Psoas muscle (tissue), 8 donors: ENCODE measurements around the gene ADGRG1. TPM values are rescaled to one million over a fixed set of nuclear protein-coding genes. Genes with fewer than 3 reads are reported as not detected.

Experiments
- ATAC-seq, 4 donors: fragments of 200-7000 bp; cut with Tn5 transposase; one replicate each; pipeline ENCODE4 v1.9.1; 2020; ENCODE audit warnings: moderate library complexity in 3 of 4, mild to moderate bottlenecking in 2 of 4
- DNase-seq, 2 donors: peaks; one replicate each; pipeline ENCODE4 v3.0.0-alpha.2; 2020
- H3K27ac ChIP-seq: fragments of 200-600 bp; one replicate; pipeline ENCODE4 v1.8.0; 2022
- H3K27me3 ChIP-seq, 3 donors: fragments of 200-600 bp in 1 of 3; one replicate each; pipeline versions ENCODE4 v1.6.1 to v1.8.0; 2013 to 2022; ENCODE audit warnings: low read length in 2 of 3, mild to moderate bottlenecking in 2 of 3, moderate library complexity in 1 of 3; ENCODE audit not compliant: insufficient read depth in 3 of 3
- H3K36me3 ChIP-seq, 2 donors: fragments of 200-600 bp in 1 of 2; one replicate each; pipeline versions ENCODE4 v1.6.1 to v1.8.0; 2013 to 2022; ENCODE audit warnings: low read depth in 1 of 2, mild to moderate bottlenecking in 1 of 2, moderate library complexity in 1 of 2; ENCODE audit not compliant: insufficient read depth in 1 of 2
- H3K4me1 ChIP-seq: fragments of 200-600 bp; one replicate; pipeline ENCODE4 v1.8.0; 2022
- H3K4me3 ChIP-seq: fragments of 200-600 bp; one replicate; pipeline ENCODE4 v1.8.0; 2022; ENCODE audit warnings: mild to moderate bottlenecking
- H3K9me3 ChIP-seq: fragments of 200-600 bp; one replicate; pipeline ENCODE4 v1.8.0; 2022
- WGBS, 3 donors: extraction: QIAGEN DNeasy Blood & Tissue Kit; methylation state at CpG; one replicate each; pipeline versions ENCODE4 v1.1.6 to v1.1.7; 2013; 5-methylcytosine and 5-hydroxymethylcytosine counted together
- intact Hi-C, 2 donors: fragments of 100-400 bp; cut with DNase I; formaldehyde crosslinking; loops; one replicate each; pipeline versions ENCODE4 v1.11.0 to v1.14.2; 2022
- polyA plus RNA-seq, 3 donors: library from polyadenylated mRNA; stranded (reverse); fragments of 200-250 nt; gene quantifications; one replicate each; pipeline ENCODE4 v1.2.3, GENCODE V29; 2013
- total RNA-seq, 4 donors: library from RNA; stranded (reverse); fragmentation: NEBNext Ultra II Directional in 2 of 4; extraction: Animal tissue kit (Norgen Biotek cat#: 25700) in 2 of 4; gene quantifications; one replicate each; pipeline versions ENCODE4 v1.2.1 to v1.2.4, GENCODE V29; 2021 to 2023
- TF ChIP-seq, protein P1 (sequence below): fragments of 200-600 bp; IDR thresholded peaks from one replicate; pipeline ENCODE4 v1.8.0; 2022; ENCODE audit warnings: antibody characterized with exemption
- donor health status: healthy with polysubstance abuse.
- donor health status: DM: no; HTN: no; CAD: no; lungs with moderate emphysema.
- donor health status: Bipolar disorder and iron deficiency.
- donor health status: healthy.
- donor health status: DM: yes; HTN: yes; CAD: no.
- donor health status: DM: no; HTN: no; CAD: no.
- donor health status: DM: no; HTN: no; CAD: no.
- donor health status: DM: yes; HTN: yes; CAD: no.

Gene ADGRG1
- total and polyA plus RNA-seq, 7 donors: 5.3 to 19.4 (median 14.2) TPM

DNA sequence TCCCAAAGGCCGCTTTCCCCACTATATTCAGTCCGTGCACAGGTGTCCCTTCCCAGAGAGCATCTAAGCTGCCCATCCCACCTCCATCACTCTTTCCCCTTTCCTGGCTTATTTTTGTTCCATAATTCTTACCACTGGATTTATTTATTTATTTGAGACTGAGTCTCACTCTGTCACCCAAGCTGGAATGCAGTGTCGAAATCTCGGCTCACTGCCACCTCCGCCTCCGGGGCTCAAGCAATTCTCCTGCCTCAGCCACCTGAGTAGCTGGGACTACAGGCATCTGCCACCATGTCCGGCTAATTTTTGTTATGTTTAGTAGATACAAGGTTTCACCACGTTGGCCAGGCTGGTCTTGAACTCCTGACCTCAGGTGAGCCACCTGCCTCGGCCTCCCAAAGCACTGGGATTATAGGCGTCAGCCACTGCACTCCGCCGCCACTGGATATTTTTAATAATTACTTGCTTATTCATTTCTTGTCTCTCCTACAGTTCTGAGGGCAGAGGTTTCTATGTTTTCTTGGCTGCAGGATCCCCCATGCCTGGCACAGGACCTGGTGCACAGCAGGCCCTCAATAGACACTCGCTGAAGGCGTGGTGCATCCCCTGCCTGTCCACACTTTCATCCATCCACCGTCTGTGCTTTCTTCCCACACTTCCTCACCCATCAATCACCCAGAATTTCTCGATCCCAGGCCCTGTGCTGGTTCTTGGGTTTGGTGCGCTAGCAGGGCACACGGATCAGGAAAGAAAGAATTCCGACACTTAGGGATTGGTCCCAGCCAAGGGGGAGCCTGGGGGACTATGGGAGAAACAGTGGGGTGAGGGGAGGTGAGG is 9.9 kb upstream of the ADGRG1 start:
- no peaks in the 10 kb centered on the region for H3K9me3 ChIP-seq
- intact Hi-C loops: no loop called here
- 74 to 84% (median 84%) methylated on average over 19 of the region's 19 CpGs for WGBS, 3 donors
- no peaks in the 10 kb centered on the region for H3K36me3 ChIP-seq
- H3K4me3 ChIP-seq: no peak overlapping the region
- H3K27me3 ChIP-seq: no peaks in the 10 kb centered on the region
- DNase-seq (peak in 1 of 2 donors; percentile 56), ATAC-seq (peak in 1 of 4 donors; percentile 49)
- no peak overlapping the region for H3K27ac ChIP-seq
- no peaks in the 10 kb centered on the region for H3K4me1 ChIP-seq
- TF ChIP-seq, protein P1, sequence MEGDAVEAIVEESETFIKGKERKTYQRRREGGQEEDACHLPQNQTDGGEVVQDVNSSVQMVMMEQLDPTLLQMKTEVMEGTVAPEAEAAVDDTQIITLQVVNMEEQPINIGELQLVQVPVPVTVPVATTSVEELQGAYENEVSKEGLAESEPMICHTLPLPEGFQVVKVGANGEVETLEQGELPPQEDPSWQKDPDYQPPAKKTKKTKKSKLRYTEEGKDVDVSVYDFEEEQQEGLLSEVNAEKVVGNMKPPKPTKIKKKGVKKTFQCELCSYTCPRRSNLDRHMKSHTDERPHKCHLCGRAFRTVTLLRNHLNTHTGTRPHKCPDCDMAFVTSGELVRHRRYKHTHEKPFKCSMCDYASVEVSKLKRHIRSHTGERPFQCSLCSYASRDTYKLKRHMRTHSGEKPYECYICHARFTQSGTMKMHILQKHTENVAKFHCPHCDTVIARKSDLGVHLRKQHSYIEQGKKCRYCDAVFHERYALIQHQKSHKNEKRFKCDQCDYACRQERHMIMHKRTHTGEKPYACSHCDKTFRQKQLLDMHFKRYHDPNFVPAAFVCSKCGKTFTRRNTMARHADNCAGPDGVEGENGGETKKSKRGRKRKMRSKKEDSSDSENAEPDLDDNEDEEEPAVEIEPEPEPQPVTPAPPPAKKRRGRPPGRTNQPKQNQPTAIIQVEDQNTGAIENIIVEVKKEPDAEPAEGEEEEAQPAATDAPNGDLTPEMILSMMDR: no peak

DNA sequence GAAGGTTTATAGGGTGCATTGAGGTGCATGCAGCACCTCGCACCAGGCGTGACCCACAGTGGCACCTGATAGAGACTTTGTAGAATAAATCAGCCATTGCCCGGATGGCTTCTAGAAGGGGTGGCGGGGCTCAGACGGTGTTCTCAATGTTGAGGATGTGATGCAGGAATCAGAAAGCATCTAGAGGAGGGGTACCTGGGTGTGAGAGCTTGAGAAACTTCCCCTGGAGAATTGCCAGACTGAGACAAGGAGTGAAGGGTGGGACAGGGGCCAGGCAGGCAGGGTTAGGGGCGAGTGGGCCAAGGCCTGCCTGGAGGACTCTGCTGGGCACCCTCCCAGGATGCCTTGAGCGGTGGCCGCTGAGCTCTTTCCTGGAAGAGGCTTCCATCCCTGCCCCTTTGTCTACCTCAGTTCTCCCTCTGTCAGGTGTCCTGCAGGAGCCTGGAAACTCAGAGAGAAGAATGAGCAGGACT is 9.3 kb upstream of the ADGRG1 start:
- Histone ChIP-seq H3K9me3 (no peaks in the 10 kb centered on the region), H3K4me1 (no peaks in the 10 kb centered on the region), H3K27me3 (no peaks in the 10 kb centered on the region), H3K36me3 (no peaks in the 10 kb centered on the region), H3K27ac (no peak overlapping the region), H3K4me3 (no peak overlapping the region)
- DNase-seq (no peak), ATAC-seq (no peak)
- TF ChIP-seq, protein P1: no peak
- intact Hi-C loops: no loop called here
- 89 to 92% (median 91%) methylated on average over 8 of the region's 8 CpGs for WGBS, 3 donors

DNA sequence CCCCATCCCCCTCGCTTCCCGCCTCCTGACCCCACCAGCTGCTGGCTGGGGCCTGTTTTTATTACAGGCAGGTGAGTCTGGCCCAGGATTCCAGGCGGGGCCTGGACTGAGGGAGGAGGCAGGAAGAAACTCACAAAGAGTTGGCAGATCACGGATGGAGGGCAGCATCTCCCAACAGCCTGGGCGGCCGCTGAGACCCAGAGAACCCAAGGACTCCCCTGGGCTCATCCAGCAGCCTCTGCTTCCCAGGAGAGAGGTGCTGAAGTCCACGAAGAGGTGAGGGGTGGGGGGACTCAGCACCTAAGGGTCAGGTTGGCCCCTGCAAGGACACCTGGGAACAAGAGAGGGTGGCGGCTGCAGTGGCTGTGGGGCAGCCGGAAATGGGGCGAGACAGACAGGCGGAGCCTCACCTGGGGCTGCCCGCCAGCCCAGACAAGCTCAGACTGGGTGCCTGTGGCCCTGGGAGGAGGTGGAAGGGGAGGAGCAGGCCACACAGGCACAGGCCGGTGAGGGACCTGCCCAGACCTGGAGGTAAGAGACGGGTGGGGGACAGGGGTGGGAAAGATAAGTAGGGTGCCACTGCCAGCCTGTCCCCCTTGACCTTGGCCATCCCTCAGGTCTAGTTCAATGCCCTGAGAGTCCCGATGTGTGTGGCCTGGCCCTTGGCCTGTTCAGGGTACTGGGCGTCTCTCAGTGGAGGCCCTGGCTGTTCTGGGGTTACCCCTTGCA is 8.7 kb upstream of the ADGRG1 start:
- no peak overlapping the region for H3K4me3 ChIP-seq
- H3K27ac ChIP-seq: no peak overlapping the region
- DNase-seq: peak in 1 of 2 donors; percentile 46
- TF ChIP-seq, protein P1: no peak
- no peaks in the 10 kb centered on the region for H3K36me3 ChIP-seq
- no peak for ATAC-seq
- H3K27me3 ChIP-seq: no peaks in the 10 kb centered on the region
- WGBS, 3 donors: 88 to 95% (median 90%) methylated on average over 15 to 16 of the region's 16 CpGs
- intact Hi-C loops: no loop called here
- no peaks in the 10 kb centered on the region for H3K4me1 ChIP-seq
- H3K9me3 ChIP-seq: no peaks in the 10 kb centered on the region

DNA sequence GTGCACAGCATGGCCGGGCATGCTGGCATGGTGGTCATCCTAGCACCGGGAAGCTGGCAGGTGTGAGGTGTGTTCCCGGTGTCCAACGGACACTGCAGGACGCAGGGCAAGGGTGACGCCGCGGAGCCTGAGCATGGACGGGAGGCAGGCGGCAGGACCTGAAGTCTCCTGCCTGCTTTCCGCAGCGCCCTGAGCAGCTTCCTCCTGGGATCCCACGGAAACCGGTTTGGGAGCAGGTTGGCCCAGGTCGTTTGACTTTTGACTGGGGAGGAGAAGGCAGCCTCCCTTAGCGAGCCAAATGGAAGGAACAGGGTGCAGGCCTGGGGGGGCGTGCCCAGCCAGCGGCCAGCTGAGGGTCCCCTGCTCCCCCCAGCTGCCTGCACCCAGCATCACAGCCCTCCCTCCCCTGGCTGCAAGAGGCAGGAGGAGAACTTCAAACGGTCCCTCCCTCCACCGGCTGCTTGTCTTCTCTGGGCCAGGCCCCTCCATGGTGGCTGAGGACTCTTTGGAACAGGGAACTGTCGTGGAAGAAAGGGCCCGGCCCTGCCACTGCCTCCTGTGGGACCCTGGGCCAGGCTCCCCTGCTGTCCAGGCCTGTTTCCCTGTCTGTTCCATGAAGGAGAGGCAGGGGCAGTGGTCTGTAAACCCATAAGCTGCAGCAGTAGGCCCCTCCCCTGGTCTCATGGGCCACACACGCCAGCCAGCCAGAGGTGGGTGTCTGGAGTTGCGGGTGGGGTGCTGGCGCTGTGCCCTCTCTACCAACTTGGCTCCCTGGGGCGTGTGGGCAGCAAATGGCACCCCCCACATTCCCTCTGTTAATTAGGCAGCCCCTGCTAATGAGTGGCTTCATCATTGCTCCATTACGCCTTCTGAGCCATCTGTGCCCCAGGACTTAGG is 7.8 kb upstream of the ADGRG1 start:
- Histone ChIP-seq H3K4me3 (no peak overlapping the region), H3K4me1 (no peaks in the 10 kb centered on the region), H3K9me3 (no peaks in the 10 kb centered on the region), H3K27ac (no peak overlapping the region), H3K36me3 (no peaks in the 10 kb centered on the region), H3K27me3 (no peaks in the 10 kb centered on the region)
- no peak for ATAC-seq
- WGBS, 3 donors: 79 to 84% (median 79%) methylated on average over 27 of the region's 27 CpGs
- intact Hi-C loops: no loop called here
- peak in 1 of 2 donors; percentile 48 for DNase-seq
- TF ChIP-seq, protein P1: no peak
